Kidney (tissue), 14 donors: ENCODE measurements around the gene RHBDF2. TPM values are rescaled to one million over a fixed set of nuclear protein-coding genes. Genes with fewer than 3 reads are reported as not detected.
A peak's percentile ranks its signal among the peaks of the same experiment; 100 is the strongest.

Experiments
- DNase-seq, 5 donors: peaks; one replicate each; pipeline ENCODE4 v3.0.0-alpha.2; 2013 to 2020
- FAIRE-seq: peaks from 2 replicates; lab custom pipeline; 2012; peaks lifted over from hg19 to GRCh38; lab: Jason Lieb, UNC
- H3K27ac ChIP-seq, 2 donors: one replicate each; pipeline ENCODE4 v1.7.0; 2013; ENCODE audit warnings: low read depth in 2 of 2, low read length in 2 of 2, inconsistent platforms in 1 of 2
- H3K27me3 ChIP-seq: one replicate; pipeline ENCODE4 v1.7.1; 2013; ENCODE audit warnings: low read length, inconsistent platforms; ENCODE audit not compliant: control insufficient read depth, insufficient read depth
- H3K36me3 ChIP-seq, 3 donors: one replicate each; pipeline versions ENCODE4 v1.7.0 to v1.7.1; 2013; ENCODE audit warnings: low read length in 3 of 3, control low read depth in 1 of 3, inconsistent platforms in 1 of 3; ENCODE audit not compliant: insufficient read depth in 3 of 3, control insufficient read depth in 2 of 3
- H3K4me1 ChIP-seq, 3 donors: one replicate each; pipeline versions ENCODE4 v1.7.0 to v1.7.1; 2013; ENCODE audit warnings: low read length in 3 of 3, inconsistent platforms in 1 of 3, low read depth in 1 of 3; ENCODE audit not compliant: control insufficient read depth in 2 of 3, insufficient read depth in 2 of 3
- H3K4me3 ChIP-seq, 3 donors: one replicate each; pipeline versions ENCODE4 v1.7.0 to v1.8.1; 2013; ENCODE audit warnings: low read length in 3 of 3, control low read depth in 1 of 3, inconsistent platforms in 1 of 3
- H3K9ac ChIP-seq, 3 donors: one replicate each; pipeline versions ENCODE4 v1.7.0 to v1.7.1; 2013; ENCODE audit warnings: low read length in 3 of 3, control low read depth in 1 of 3, inconsistent platforms in 1 of 3
- H3K9me3 ChIP-seq, 3 donors: one replicate each; pipeline versions ENCODE4 v1.7.0 to v1.7.1; 2013; ENCODE audit warnings: low read length in 3 of 3, control low read depth in 1 of 3, inconsistent platforms in 1 of 3; ENCODE audit not compliant: control insufficient read depth in 2 of 3, insufficient read depth in 1 of 3
- CTCF ChIP-seq: IDR thresholded peaks from 3 replicates; pipeline ENCODE4 v1.5.1; 2012; ENCODE audit warnings: mild to moderate bottlenecking, moderate library complexity, borderline replicate concordance; ENCODE audit not compliant: insufficient read depth; ENCODE audit errors: extremely low read depth
- intact Hi-C: fragments of 100-400 bp; cut with DNase I; formaldehyde crosslinking; loops from one replicate; pipeline ENCODE4 v1.11.1; 2022
- polyA plus RNA-seq: library from polyadenylated mRNA; stranded (reverse); fragments of 350-450 nt; fragmentation: Illumina TruSeq; extraction: RNeasy Lipid Tissue Mini Kit (QIAGEN cat#74804); gene quantifications from one replicate; pipeline ENCODE4 v1.2.3, GENCODE V29; 2014; ENCODE audit warnings: low read depth, low replicate concordance; ENCODE audit not compliant: insufficient read depth
- total RNA-seq: library from RNA; stranded (reverse); fragmentation: NEBNext Ultra II Directional; extraction: Animal tissue kit (Norgen Biotek cat#: 25700); gene quantifications from one replicate; pipeline ENCODE4 v1.2.1, GENCODE V29; 2021
- donor health status: control.
- donor health status: control.
- donor health status: control.
- donor health status: control.
- donor health status: control.
- donor health status: DM: yes; HTN: yes; CAD: no.
- donor health status: Normal renal cell carcinoma (clear cell type).

The RHBDF2 gene
- total and polyA plus RNA-seq, 2 donors from 2014 or later = 6.8 to 58.6 TPM

GRCh38 chr17:76487451-76488192 lies 13.6 kb downstream of the RHBDF2 start:
- DNase-seq (peak in 1 of 5 donors; percentile 70), FAIRE-seq (no peak)
- H3K4me1 ChIP-seq = peaks cover 0 to 3% (median 0%) of the 10 kb centered on the region in 3 donors
- no peak overlapping the region for H3K27ac ChIP-seq
- no peak overlapping the region for H3K9ac ChIP-seq
- no peak overlapping the region for H3K4me3 ChIP-seq
- no peak for TF ChIP-seq CTCF
- H3K27me3 ChIP-seq = no peaks in the 10 kb centered on the region
- H3K9me3 ChIP-seq = no peaks in the 10 kb centered on the region
- H3K36me3 ChIP-seq = no peaks in the 10 kb centered on the region
- intact Hi-C loops = no loop called here

- no peaks in the 10 kb centered on the region for H3K4me1 ChIP-seq
Observed at GRCh38 chr17:76485569-76485968, 15.7 kb downstream of the RHBDF2 start.

GRCh38 chr17:76484228-76484725 lies 16.9 kb downstream of the RHBDF2 start:
- no peaks in the 10 kb centered on the region for H3K9me3 ChIP-seq
- DNase-seq (no peak), FAIRE-seq (no peak)
- H3K4me3 ChIP-seq = no peak overlapping the region
- intact Hi-C loops = no loop called here
- no peaks in the 10 kb centered on the region for H3K27me3 ChIP-seq
- no peaks in the 10 kb centered on the region for H3K4me1 ChIP-seq
- H3K36me3 ChIP-seq = no peaks in the 10 kb centered on the region
- no peak overlapping the region for H3K27ac ChIP-seq
- no peak for TF ChIP-seq CTCF
- no peak overlapping the region for H3K9ac ChIP-seq

More at GRCh38 chr17:76485569-76485968, 15.7 kb downstream of the RHBDF2 start:
- no peak for TF ChIP-seq CTCF
- intact Hi-C loops = no loop called here
- Histone ChIP-seq H3K9me3 (no peaks in the 10 kb centered on the region), H3K27me3 (no peaks in the 10 kb centered on the region), H3K9ac (no peak overlapping the region), H3K27ac (no peak overlapping the region), H3K4me3 (no peak overlapping the region), H3K36me3 (no peaks in the 10 kb centered on the region)
- DNase-seq (no peak), FAIRE-seq (no peak)
